A549 (cell line): ENCODE measurements around the gene UNC13B.

ENCODE experiments used
- BHLHE40 ChIP-seq: IDR thresholded peaks from 2 replicates; pipeline ENCODE4 v1.6.1; 2012; ENCODE audit warnings: low read depth, low read length, inconsistent platforms
- HEYL ChIP-seq: fragments of 250-450 bp; sonication (Bioruptor Pico); IDR thresholded peaks from 2 replicates; pipeline ENCODE4 v1.8.0; 2021; ENCODE audit warnings: mild to moderate bottlenecking, moderate library complexity
- HOXA7 ChIP-seq: fragments of 250-450 bp; sonication (Bioruptor Pico); IDR thresholded peaks from 2 replicates; pipeline ENCODE4 v1.5.0; 2020; ENCODE audit warnings: mild to moderate bottlenecking, moderate library complexity
- JUNB ChIP-seq: fragments of >200 bp; sonication (Bioruptor Twin); formaldehyde crosslinking; IDR thresholded peaks from 2 replicates; pipeline ENCODE4 v1.6.1; 2016
- NR3C1 ChIP-seq: fragments of >200 bp; sonication (Bioruptor Twin); formaldehyde crosslinking; IDR thresholded peaks from 3 replicates; pipeline ENCODE4 v1.6.1; 2017
- POLR2A ChIP-seq: IDR thresholded peaks from 2 replicates; pipeline ENCODE4 v1.6.1; 2012; ENCODE audit warnings: mild to moderate bottlenecking, low read length
- POLR2AphosphoS2 ChIP-seq: conservative IDR thresholded peaks from 2 replicates; pipeline ENCODE4 v1.6.1; 2012; ENCODE audit warnings: low read length, improper control_type of control experiment, inconsistent platforms
- RCOR1 ChIP-seq: fragments of 150-350 bp; IDR thresholded peaks from 2 replicates; pipeline ENCODE4 v1.6.1; 2014; ENCODE audit warnings: antibody characterized with exemption, low read length, low read depth
- REST ChIP-seq: fragments of 200-600 bp; sonication (generic); IDR thresholded peaks from 2 replicates; pipeline ENCODE4 v1.6.1; 2016; ENCODE audit warnings: antibody characterized with exemption, mild to moderate bottlenecking, moderate library complexity
- USF2 ChIP-seq: fragments of 450-650 bp; IDR thresholded peaks from 2 replicates; pipeline ENCODE4 v1.6.1; 2014; ENCODE audit warnings: antibody characterized with exemption
- TF ChIP-seq, protein P1 (sequence below): fragments of >200 bp; sonication (Bioruptor Twin); formaldehyde crosslinking; IDR thresholded peaks from 3 replicates; pipeline ENCODE4 v1.5.1; 2016

GRCh38 chr9:35114113-35114839 lies 47.5 kb upstream of the UNC13B start:
- TF ChIP-seq NR3C1 (no peak), HOXA7 (CRISPR knock-in tag) (no peak), HEYL (CRISPR knock-in tag) (no peak), JUNB (no peak), POLR2A (no peak), BHLHE40 (no peak), REST (no peak), USF2 (no peak), POLR2AphosphoS2 (no peak), RCOR1 (no peak)
- TF ChIP-seq, protein P1, sequence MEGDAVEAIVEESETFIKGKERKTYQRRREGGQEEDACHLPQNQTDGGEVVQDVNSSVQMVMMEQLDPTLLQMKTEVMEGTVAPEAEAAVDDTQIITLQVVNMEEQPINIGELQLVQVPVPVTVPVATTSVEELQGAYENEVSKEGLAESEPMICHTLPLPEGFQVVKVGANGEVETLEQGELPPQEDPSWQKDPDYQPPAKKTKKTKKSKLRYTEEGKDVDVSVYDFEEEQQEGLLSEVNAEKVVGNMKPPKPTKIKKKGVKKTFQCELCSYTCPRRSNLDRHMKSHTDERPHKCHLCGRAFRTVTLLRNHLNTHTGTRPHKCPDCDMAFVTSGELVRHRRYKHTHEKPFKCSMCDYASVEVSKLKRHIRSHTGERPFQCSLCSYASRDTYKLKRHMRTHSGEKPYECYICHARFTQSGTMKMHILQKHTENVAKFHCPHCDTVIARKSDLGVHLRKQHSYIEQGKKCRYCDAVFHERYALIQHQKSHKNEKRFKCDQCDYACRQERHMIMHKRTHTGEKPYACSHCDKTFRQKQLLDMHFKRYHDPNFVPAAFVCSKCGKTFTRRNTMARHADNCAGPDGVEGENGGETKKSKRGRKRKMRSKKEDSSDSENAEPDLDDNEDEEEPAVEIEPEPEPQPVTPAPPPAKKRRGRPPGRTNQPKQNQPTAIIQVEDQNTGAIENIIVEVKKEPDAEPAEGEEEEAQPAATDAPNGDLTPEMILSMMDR, result no peak
